K562 (cell line): ENCODE results near the gene ZNF692. TPM values are rescaled to one million over a fixed set of nuclear protein-coding genes. Genes with fewer than 3 reads are reported as not detected.

Source experiments
- ATAC-seq: fragments of 200-7000 bp; cut with Tn5 transposase; 3 replicates; pipeline ENCODE4 v1.9.1; 2020; ENCODE audit warnings: moderate library complexity
- BruUV-seq: library from RNA; stranded (reverse); fragments of 400-500 nt; replicated peaks from 2 replicates; lab custom pipeline; 2021; lab: Mats Ljungman, UMichigan
- CTCF ChIA-PET: fragments of 300-600 bp; formaldehyde crosslinking; extraction: SDS; loops from one replicate; lab custom pipeline; 2021; ENCODE audit warnings: low intra/inter-chr PET ratio; lab: Yijun Ruan, JAX
- POLR2A ChIA-PET: fragments of 300-600, 350-650 bp; sonication (Branson Sonifier 250); formaldehyde crosslinking; extraction: SDS; loops from one replicate; lab custom pipeline; 2021; ENCODE audit warnings: antibody characterized with exemption, inconsistent platforms; lab: Yijun Ruan, JAX
- DNase-seq, 4 experiments: peaks; one replicate each; pipeline versions ENCODE4 v3.0.0 to v3.0.0-alpha.2; 2011 to 2018; ENCODE audit warnings: low spot score in 3 of 4, mixed read lengths in 3 of 4; ENCODE audit errors: extremely low read depth in 1 of 4
- FAIRE-seq: peaks from 2 replicates; lab custom pipeline; 2011; peaks lifted over from hg19 to GRCh38; lab: Jason Lieb, UNC
- H2AFZ ChIP-seq: 2 replicates; pipeline ENCODE4 v1.6.0; 2011; ENCODE audit warnings: low read depth, low read length, control low read depth, inconsistent platforms
- H3K27ac ChIP-seq: fragments of 200-600 bp; 3 replicates; pipeline ENCODE4 v1.8.0; 2011; ENCODE audit warnings: low read depth, mild to moderate bottlenecking, control low read depth, inconsistent platforms, low read length, moderate library complexity, mixed read lengths; ENCODE audit errors: extremely low read depth
- H3K27me3 ChIP-seq, 2 experiments: fragments of 300-600 bp in 1 of 2; 2 replicates in 1 of 2; 3 replicates in 1 of 2; pipeline versions ENCODE4 v1.6.0 to v1.8.0; 2011; ENCODE audit warnings: inconsistent platforms in 2 of 2, low read length in 2 of 2, mild to moderate bottlenecking in 1 of 2, mixed read lengths in 1 of 2, moderate library complexity in 1 of 2; ENCODE audit not compliant: control insufficient read depth in 2 of 2, insufficient read depth in 2 of 2
- H3K36me3 ChIP-seq: fragments of 300-600 bp; 3 replicates; pipeline ENCODE4 v1.8.0; 2011; ENCODE audit warnings: mild to moderate bottlenecking, low read length, inconsistent platforms; ENCODE audit not compliant: control insufficient read depth, insufficient read depth
- H3K4me1 ChIP-seq, 2 experiments: fragments of 200-600 bp in 1 of 2; replicated peaks in 1 of 2; 2 replicates in 1 of 2; 3 replicates in 1 of 2; pipeline versions ENCODE4 v1.5.1 to v1.8.0; 2011; ENCODE audit warnings: inconsistent platforms in 2 of 2, low read length in 2 of 2, mild to moderate bottlenecking in 1 of 2, mixed read lengths in 1 of 2, moderate library complexity in 1 of 2; ENCODE audit not compliant: control insufficient read depth in 2 of 2, insufficient read depth in 2 of 2
- H3K4me2 ChIP-seq: 2 replicates; pipeline ENCODE4 v1.6.1; 2011; ENCODE audit warnings: low read length, control low read depth, inconsistent platforms, mixed read lengths; ENCODE audit not compliant: insufficient read depth
- H3K4me3 ChIP-seq: fragments of 200-600 bp; sonication (generic), shearing (Covaris generic); 2 replicates; pipeline ENCODE4 v1.5.1; 2016; ENCODE audit warnings: control low read depth, inconsistent platforms
- H3K79me2 ChIP-seq: fragments of 200-600 bp; 3 replicates; pipeline ENCODE4 v1.8.0; 2011; ENCODE audit warnings: low read length, inconsistent platforms; ENCODE audit not compliant: control insufficient read depth, insufficient read depth
- H3K9ac ChIP-seq, 2 experiments: 2 replicates each; pipeline versions ENCODE4 v1.6.0 to v1.6.1; 2011; ENCODE audit warnings: low read depth in 2 of 2, low read length in 2 of 2, control low read depth in 1 of 2, inconsistent platforms in 1 of 2, mild to moderate bottlenecking in 1 of 2, mixed read lengths in 1 of 2; ENCODE audit not compliant: insufficient read depth in 1 of 2
- H3K9me1 ChIP-seq: one replicate; pipeline ENCODE4 v1.6.0; 2011; ENCODE audit warnings: inconsistent platforms, mild to moderate bottlenecking, low read length, moderate library complexity; ENCODE audit not compliant: control insufficient read depth, insufficient read depth
- H3K9me3 ChIP-seq: replicated peaks from 2 replicates; pipeline ENCODE4 v1.5.1; 2011; ENCODE audit warnings: low read depth, low read length, inconsistent platforms; ENCODE audit not compliant: control insufficient read depth, insufficient read depth
- H4K20me1 ChIP-seq: replicated peaks from 2 replicates; pipeline ENCODE4 v1.6.1; 2011; ENCODE audit warnings: low read length, inconsistent platforms, mixed read lengths; ENCODE audit not compliant: control insufficient read depth, insufficient read depth
- ASH1L ChIP-seq: fragments of 450-650 bp; IDR thresholded peaks from 2 replicates; pipeline ENCODE4 v1.6.1; 2018; ENCODE audit warnings: borderline replicate concordance, mild to moderate bottlenecking, low read depth; ENCODE audit not compliant: partially characterized antibody
- HIVEP1 ChIP-seq: fragments of 250-450 bp; sonication (Bioruptor Pico); IDR thresholded peaks from 2 replicates; pipeline ENCODE4 v1.4.0; 2020; ENCODE audit warnings: mild to moderate bottlenecking
- KDM1A ChIP-seq, 2 experiments: fragments of 450-650 bp; IDR thresholded peaks; 2 replicates each; pipeline ENCODE4 v1.6.1; 2016; ENCODE audit warnings: mild to moderate bottlenecking in 2 of 2
- MAFF ChIP-seq: IDR thresholded peaks from 2 replicates; pipeline ENCODE4 v1.6.1; 2012; ENCODE audit warnings: low read length, improper control_type of control experiment
- MYNN ChIP-seq, 2 experiments: sonication (generic); formaldehyde crosslinking in 1 of 2; IDR thresholded peaks; 2 replicates each; pipeline versions ENCODE4 v1.5.0 to v1.6.1; 2016 to 2020; ENCODE audit warnings: antibody characterized with exemption in 1 of 2, missing genetic modification reagents in 1 of 2
- NFXL1 ChIP-seq: fragments of 450-650 bp; formaldehyde crosslinking; IDR thresholded peaks from 2 replicates; pipeline ENCODE4 v1.4.0; 2021; ENCODE audit warnings: mild to moderate bottlenecking
- RBM15 ChIP-seq: fragments of 200-400 bp; formaldehyde crosslinking; IDR thresholded peaks from 2 replicates; pipeline ENCODE4 v1.6.1; 2018; ENCODE audit warnings: mild to moderate bottlenecking, low read length, moderate library complexity; ENCODE audit not compliant: insufficient read depth
- RFX7 ChIP-seq: fragments of 250-450 bp; sonication (Bioruptor Pico); IDR thresholded peaks from 2 replicates; pipeline ENCODE4 v1.5.1; 2021; ENCODE audit warnings: mild to moderate bottlenecking
- SMAD4 ChIP-seq: fragments of 250-450 bp; sonication (Bioruptor Pico); conservative IDR thresholded peaks from 2 replicates; pipeline ENCODE4 v1.8.0; 2021; ENCODE audit warnings: inconsistent platforms, mild to moderate bottlenecking, moderate library complexity
- VEZF1 ChIP-seq: fragments of 200-800 bp; sonication (Bioruptor generic); IDR thresholded peaks from 2 replicates; pipeline ENCODE4 v1.6.1; 2017; ENCODE audit warnings: missing genetic modification characterization, missing compliant biosample characterization
- ZBTB11 ChIP-seq, 3 experiments: fragments of 200-800 bp in 1 of 3; fragments of 250-450 bp in 1 of 3; fragments of 450-650 bp in 1 of 3; sonication (Bioruptor Pico) in 1 of 3; sonication (Bioruptor generic) in 1 of 3; formaldehyde crosslinking in 1 of 3; IDR thresholded peaks; 2 replicates each; pipeline versions ENCODE4 v1.6.1 to v1.8.0; 2016 to 2022; ENCODE audit warnings: mild to moderate bottlenecking in 2 of 3, missing genetic modification characterization in 2 of 3, missing compliant biosample characterization in 1 of 3, moderate library complexity in 1 of 3
- ZNF583 ChIP-seq: fragments of 250-450 bp; sonication (Bioruptor Pico); IDR thresholded peaks from 2 replicates; pipeline ENCODE4 v1.4.0; 2020
- ZNF589 ChIP-seq: fragments of 200-800 bp; sonication (Bioruptor generic); IDR thresholded peaks from 2 replicates; pipeline ENCODE4 v1.6.1; 2016; ENCODE audit warnings: low read depth, missing genetic modification characterization, missing compliant biosample characterization
- ZNF77 ChIP-seq: fragments of 250-450 bp; sonication (Bioruptor Pico); IDR thresholded peaks from 2 replicates; pipeline ENCODE4 v1.5.0; 2020
- WGBS: fragments of 100-300 bp; shearing (Covaris generic); methylation state at CpG from one replicate; pipeline ENCODE4 v1.1.6; 2016; ENCODE audit warnings: low coverage, mixed read lengths; ENCODE audit not compliant: insufficient coverage; ENCODE audit errors: missing lambda C conversion rate; 5-methylcytosine and 5-hydroxymethylcytosine counted together
- in situ Hi-C: fragments of 300-500 bp; cut with MboI; formaldehyde crosslinking; loops from 4 replicates; pipeline ENCODE4 v1.15.0; 2018; ENCODE audit warnings: inconsistent platforms, mixed read lengths
- intact Hi-C: fragments of 100-400 bp; cut with micrococcal nuclease; formaldehyde crosslinking; loops from 2 replicates; pipeline ENCODE4 v1.14.2; 2022
- polyA plus RNA-seq, 8 experiments: library from polyadenylated mRNA; depleted of rRNA in 4 of 8; stranded (reverse) in 5 of 8; unstranded in 3 of 8; fragments of >200 nt; fragmentation: Nextera tagmentation in 2 of 8; fragmentation: Illumina TruSeq in 1 of 8; extraction: Ambion mirVana in 2 of 8; extraction: Trizol in 1 of 8; gene quantifications; 2 replicates each; pipeline versions ENCODE4 v1.2.1 to v1.2.3, GENCODE V29; 2011 to 2014; ENCODE audit warnings: inconsistent platforms in 1 of 8, missing spikeins in 1 of 8
- total RNA-seq, 7 experiments: library from RNA; depleted of rRNA in 6 of 7; stranded (reverse); fragments of >200 nt in 6 of 7; fragmentation: Illumina TruSeq in 2 of 7; extraction: Trizol in 2 of 7; gene quantifications; 2 replicates each; pipeline versions ENCODE4 v1.2.1 to v1.2.3, GENCODE V29; 2011 to 2021; ENCODE audit warnings: low replicate concordance in 1 of 7
- TF ChIP-seq, protein P1 (sequence below): fragments of 450-650 bp; formaldehyde crosslinking; IDR thresholded peaks from 2 replicates; pipeline ENCODE4 v1.4.0; 2020; ENCODE audit warnings: mild to moderate bottlenecking, mixed read lengths

The ZNF692 gene
- total and polyA plus RNA-seq, 9 of the 15 experiments (the other 6 are each of a cell fraction or from before 2014, with no cell fraction given): 8.4 to 143 (median 55.9) TPM

DNA sequence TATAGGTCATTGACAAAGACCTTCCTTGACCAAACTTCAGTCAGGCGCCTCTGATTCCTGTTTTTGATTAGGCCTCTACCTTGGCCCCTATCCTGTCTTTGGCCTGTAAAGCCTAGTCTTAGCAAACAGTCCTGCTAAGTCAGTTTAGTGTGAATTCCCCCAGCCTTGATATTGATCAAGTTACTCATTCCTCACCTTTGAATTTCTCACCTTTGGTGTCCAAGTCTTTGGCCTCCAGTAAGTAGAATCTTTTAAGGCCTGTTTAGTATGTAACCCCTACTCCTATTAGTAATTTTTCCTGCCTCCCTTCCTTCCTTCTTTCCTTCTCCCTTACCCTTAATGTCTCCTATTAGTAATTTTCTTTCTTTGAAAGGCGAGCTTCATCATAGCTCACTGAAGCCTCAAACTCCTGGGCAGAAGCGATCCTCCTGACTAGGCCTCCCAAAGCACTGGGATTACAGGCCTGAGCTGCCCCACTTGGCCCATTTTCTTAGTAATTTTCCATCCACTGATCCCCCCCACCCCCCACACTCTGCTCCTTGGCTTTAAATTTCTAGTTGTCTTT lies 13.0 kb upstream of the ZNF692 start:
- ChIA-PET POLR2A (interaction anchor here (2.4 to 8.6 kb wide), 3 partner anchors 11 to 34 kb away, joined by 14 to 71 read pairs (median 19); partner anchors contain the start of genes ZNF672 and ZNF692), CTCF (no interaction called here)
- Histone ChIP-seq H3K27ac (peak overlapping the region; percentile 98), H3K4me1 (peaks cover 20 to 21% of the 10 kb centered on the region in 2 experiments), H2AFZ (peak overlapping the region; percentile 85), H4K20me1 (no peaks in the 10 kb centered on the region), H3K9me3 (no peaks in the 10 kb centered on the region), H3K79me2 (no peaks in the 10 kb centered on the region), H3K9ac (peak overlapping the region; percentile 83 to 97; a peak in 3 of 4 replicates), H3K4me2 (peak overlapping the region; percentile 57), H3K9me1 (no peaks in the 10 kb centered on the region), H3K36me3 (no peaks in the 10 kb centered on the region), H3K4me3 (peak overlapping the region; percentile 4; the same call in 1 of the 2 replicates), H3K27me3 (no peaks in the 10 kb centered on the region)
- ATAC-seq (no peak), DNase-seq (peak in 1 of 4 experiments; percentile 63), FAIRE-seq (peak; percentile 11)
- intact Hi-C loops: no loop called here
- no TSS peak for BruUV-seq
- in situ Hi-C loops: no loop called here
- WGBS: 50% methylated on average over 3 of the region's 3 CpGs
- TF ChIP-seq RFX7 (CRISPR knock-in tag): peak; percentile 25; the same call in 1 of the 2 replicates
- TF ChIP-seq MYNN (IDR thresholded peaks at IDR 0.05): no peak
- no peak for TF ChIP-seq MYNN (CRISPR knock-in tag; IDR thresholded peaks at IDR 0.05)
- 0 out of 2 replicates have a peak, but pooled peaks have one; percentile 11 for TF ChIP-seq SMAD4 (CRISPR knock-in tag)
- TF ChIP-seq ASH1L: peak; percentile 7
- peak; percentile 33 for TF ChIP-seq VEZF1 (CRISPR knock-in tag)
- TF ChIP-seq, protein P1, sequence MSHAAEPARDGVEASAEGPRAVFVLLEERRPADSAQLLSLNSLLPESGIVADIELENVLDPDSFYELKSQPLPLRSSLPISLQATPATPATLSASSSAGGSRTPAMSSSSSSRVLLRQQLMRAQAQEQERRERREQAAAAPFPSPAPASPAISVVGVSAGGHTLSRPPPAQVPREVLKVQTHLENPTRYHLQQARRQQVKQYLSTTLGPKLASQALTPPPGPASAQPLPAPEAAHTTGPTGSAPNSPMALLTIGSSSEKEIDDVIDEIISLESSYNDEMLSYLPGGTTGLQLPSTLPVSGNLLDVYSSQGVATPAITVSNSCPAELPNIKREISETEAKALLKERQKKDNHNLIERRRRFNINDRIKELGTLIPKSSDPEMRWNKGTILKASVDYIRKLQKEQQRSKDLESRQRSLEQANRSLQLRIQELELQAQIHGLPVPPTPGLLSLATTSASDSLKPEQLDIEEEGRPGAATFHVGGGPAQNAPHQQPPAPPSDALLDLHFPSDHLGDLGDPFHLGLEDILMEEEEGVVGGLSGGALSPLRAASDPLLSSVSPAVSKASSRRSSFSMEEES (CRISPR knock-in tag): no peak
- no peak for TF ChIP-seq RBM15
- TF ChIP-seq HIVEP1 (CRISPR knock-in tag): no peak
- peak in 1 of 2 experiments; percentile 11; a peak in 1 of 4 replicates for TF ChIP-seq KDM1A (IDR thresholded peaks at IDR 0.05)
- 0 out of 2 replicates have a peak, but pooled peaks have one; percentile 62 for TF ChIP-seq ZNF583
- TF ChIP-seq MAFF: no peak
- peak; percentile 57; the same call in 1 of the 2 replicates for TF ChIP-seq ZNF589 (CRISPR knock-in tag)
- TF ChIP-seq ZNF77: no peak
- TF ChIP-seq ZBTB11 (CRISPR knock-in tag; IDR thresholded peaks at IDR 0.05): 0 out of 6 replicates have a peak, but pooled peaks of 1 of the 3 experiments have one; percentile 14
- TF ChIP-seq NFXL1 (CRISPR knock-in tag): no peak
